ENCODE data around the gene RPS28. TPM values are rescaled to one million over a fixed set of nuclear protein-coding genes. Genes with fewer than 3 reads are reported as not detected.
"Not testable (repeated sequence)": the region's sequence is repeated elsewhere in the genome, so short reads cannot be mapped to it uniquely, and the experiment has no call there.

RPS28 gene
- total RNA-seq = 1,057 to 1,248 TPM (median 1,100 TPM) in 3 replicates
- long read RNA-seq, transcript RPS28-203 (4 exons, 1,326 nt) = major isoform, 322 of 329 reads
- long read RNA-seq, partial matches to known transcripts = 3 of 329 reads
- long read RNA-seq, other reads (novel, unspliced or antisense) = 2 of 329 reads

DNA sequence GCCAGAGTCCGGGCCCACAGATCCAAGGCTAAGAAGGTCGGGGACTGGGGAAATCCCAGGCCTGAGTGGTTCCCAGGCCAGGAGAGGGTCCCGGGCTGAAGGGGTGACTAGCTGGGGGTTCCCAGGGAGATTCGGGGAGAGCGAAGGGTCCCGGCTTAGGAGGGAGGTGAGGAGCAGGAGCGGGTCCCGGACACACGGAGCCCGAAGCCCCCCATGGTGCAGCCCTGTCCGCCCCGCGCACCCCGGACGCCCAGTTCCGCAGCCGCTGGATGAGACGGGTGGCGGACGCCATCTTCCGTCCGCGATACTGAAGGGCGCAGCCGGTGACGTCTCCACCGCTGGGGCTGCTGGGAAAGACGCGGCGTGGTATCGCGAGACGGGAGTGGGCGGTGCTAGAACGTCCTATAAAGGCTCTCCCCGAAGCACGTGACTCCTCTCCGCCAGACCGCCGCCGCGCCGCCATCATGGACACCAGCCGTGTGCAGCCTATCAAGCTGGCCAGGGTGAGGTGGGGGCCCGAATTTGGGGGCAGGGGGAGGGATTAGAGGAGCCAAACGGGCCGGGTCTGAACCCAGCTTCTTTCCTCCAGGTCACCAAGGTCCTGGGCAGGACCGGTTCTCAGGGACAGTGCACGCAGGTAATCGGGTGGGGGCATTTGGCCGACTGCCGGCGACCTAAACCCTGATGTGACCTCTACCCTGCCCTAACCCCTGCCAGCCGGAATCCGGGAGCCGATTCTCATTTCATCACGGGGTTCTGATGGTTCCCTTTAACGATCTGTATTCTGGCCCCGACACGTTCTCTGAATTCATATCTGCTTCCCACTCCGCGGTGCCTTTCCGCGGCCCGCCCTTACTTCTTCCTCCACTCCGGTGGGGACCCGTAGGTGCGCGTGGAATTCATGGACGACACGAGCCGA, at the start of gene RPS28, which contains the start of gene NDUFA7:
RPS28 (plus strand) TSS at position 430 of the 919 bp plus-strand sequence; CDS start at position 465, 35 bp downstream.
NDUFA7 (minus strand) TSS at position 309 of the 919 bp plus-strand sequence; CDS start at position 292, 17 bp downstream.
- no peaks in the 10 kb centered on the region for H3K27me3 Mint-ChIP-seq (ENCODE audit: low read depth)
- peaks cover 11% of the 10 kb centered on the region for H3K36me3 Mint-ChIP-seq (ENCODE audit: low read depth)
- peak within 1 kb of the TSS; percentile 99 for H3K4me3 Mint-ChIP-seq (ENCODE audit: unreplicated experiment)
- H3K9me3 Mint-ChIP-seq (ENCODE audit: low read depth) = no peaks in the 10 kb centered on the region
- peak within 1 kb of the TSS; percentile 98 for H3K27ac Mint-ChIP-seq (ENCODE audit: unreplicated experiment)
- DNase-seq (ENCODE audit: low spot score) = peak; percentile 96
- H3K4me1 Mint-ChIP-seq (ENCODE audit: low read depth) = peaks cover 28% of the 10 kb centered on the region
- TF ChIP-seq, protein P1, sequence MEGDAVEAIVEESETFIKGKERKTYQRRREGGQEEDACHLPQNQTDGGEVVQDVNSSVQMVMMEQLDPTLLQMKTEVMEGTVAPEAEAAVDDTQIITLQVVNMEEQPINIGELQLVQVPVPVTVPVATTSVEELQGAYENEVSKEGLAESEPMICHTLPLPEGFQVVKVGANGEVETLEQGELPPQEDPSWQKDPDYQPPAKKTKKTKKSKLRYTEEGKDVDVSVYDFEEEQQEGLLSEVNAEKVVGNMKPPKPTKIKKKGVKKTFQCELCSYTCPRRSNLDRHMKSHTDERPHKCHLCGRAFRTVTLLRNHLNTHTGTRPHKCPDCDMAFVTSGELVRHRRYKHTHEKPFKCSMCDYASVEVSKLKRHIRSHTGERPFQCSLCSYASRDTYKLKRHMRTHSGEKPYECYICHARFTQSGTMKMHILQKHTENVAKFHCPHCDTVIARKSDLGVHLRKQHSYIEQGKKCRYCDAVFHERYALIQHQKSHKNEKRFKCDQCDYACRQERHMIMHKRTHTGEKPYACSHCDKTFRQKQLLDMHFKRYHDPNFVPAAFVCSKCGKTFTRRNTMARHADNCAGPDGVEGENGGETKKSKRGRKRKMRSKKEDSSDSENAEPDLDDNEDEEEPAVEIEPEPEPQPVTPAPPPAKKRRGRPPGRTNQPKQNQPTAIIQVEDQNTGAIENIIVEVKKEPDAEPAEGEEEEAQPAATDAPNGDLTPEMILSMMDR (IDR thresholded peaks at IDR 0.05) = peak; percentile 50

DNA sequence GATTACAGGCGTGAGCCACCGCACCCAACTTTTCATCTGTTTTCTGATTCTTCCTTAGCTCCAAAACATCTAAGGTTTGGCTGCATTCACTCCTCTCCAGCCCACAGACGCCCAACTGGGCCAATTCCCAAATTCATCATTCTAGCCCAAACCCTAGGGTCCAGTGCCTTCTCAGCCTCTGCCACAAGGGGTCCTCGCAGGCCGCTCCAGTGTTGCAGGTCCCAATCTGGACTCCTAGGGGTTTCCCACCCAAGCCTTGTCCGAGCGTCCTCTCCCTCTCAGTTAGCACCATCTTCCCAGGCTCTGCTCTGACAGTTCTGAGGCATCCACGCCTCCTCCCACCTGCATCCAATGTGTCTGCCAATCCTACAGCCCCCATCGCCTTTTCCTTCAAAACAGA, 44.8 kb upstream of the RPS28 start:
- H3K27ac Mint-ChIP-seq (ENCODE audit: unreplicated experiment); H3K36me3 Mint-ChIP-seq (ENCODE audit: low read depth); H3K4me1 Mint-ChIP-seq (ENCODE audit: low read depth); H3K9me3 Mint-ChIP-seq (ENCODE audit: low read depth); H3K27me3 Mint-ChIP-seq (ENCODE audit: low read depth); H3K4me3 Mint-ChIP-seq (ENCODE audit: unreplicated experiment); DNase-seq (ENCODE audit: low spot score): not testable (repeated sequence)

DNA sequence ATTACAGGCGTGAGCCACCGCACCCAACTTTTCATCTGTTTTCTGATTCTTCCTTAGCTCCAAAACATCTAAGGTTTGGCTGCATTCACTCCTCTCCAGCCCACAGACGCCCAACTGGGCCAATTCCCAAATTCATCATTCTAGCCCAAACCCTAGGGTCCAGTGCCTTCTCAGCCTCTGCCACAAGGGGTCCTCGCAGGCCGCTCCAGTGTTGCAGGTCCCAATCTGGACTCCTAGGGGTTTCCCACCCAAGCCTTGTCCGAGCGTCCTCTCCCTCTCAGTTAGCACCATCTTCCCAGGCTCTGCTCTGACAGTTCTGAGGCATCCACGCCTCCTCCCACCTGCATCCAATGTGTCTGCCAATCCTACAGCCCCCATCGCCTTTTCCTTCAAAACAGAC, 30.0 kb upstream of the RPS28 start:
- not testable (repeated sequence) for H3K9me3 Mint-ChIP-seq (ENCODE audit: low read depth); H3K27me3 Mint-ChIP-seq (ENCODE audit: low read depth); DNase-seq (ENCODE audit: low spot score); H3K4me3 Mint-ChIP-seq (ENCODE audit: unreplicated experiment); H3K4me1 Mint-ChIP-seq (ENCODE audit: low read depth); H3K27ac Mint-ChIP-seq (ENCODE audit: unreplicated experiment); H3K36me3 Mint-ChIP-seq (ENCODE audit: low read depth)

DNA sequence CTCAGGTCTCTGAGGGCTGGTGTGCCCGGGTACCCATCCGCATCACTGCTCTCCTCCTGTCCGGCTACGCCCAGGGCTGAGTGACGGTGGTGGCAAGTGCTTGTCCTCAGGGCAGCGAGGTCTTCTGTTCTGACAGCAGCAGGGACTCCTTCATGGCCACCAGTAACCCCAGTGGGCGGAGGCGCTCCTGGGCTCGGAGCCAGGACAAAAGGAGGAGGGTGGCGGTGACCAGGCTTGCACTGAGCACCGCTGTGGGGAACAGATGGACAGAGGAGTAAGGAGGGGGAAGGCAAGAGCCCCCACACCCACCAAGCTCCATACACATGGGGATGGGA, 19.0 kb upstream of the RPS28 start:
- Mint-ChIP-seq H3K36me3 (ENCODE audit: low read depth) (no peaks in the 10 kb centered on the region), H3K4me3 (ENCODE audit: unreplicated experiment) (no peak overlapping the region), H3K27me3 (ENCODE audit: low read depth) (no peaks in the 10 kb centered on the region), H3K4me1 (ENCODE audit: low read depth) (peaks cover 3% of the 10 kb centered on the region), H3K9me3 (ENCODE audit: low read depth) (no peaks in the 10 kb centered on the region), H3K27ac (ENCODE audit: unreplicated experiment) (no peak overlapping the region)
- peak; percentile 92 for DNase-seq (ENCODE audit: low spot score)
- TF ChIP-seq, protein P1 (IDR thresholded peaks at IDR 0.05) = no peak

DNA sequence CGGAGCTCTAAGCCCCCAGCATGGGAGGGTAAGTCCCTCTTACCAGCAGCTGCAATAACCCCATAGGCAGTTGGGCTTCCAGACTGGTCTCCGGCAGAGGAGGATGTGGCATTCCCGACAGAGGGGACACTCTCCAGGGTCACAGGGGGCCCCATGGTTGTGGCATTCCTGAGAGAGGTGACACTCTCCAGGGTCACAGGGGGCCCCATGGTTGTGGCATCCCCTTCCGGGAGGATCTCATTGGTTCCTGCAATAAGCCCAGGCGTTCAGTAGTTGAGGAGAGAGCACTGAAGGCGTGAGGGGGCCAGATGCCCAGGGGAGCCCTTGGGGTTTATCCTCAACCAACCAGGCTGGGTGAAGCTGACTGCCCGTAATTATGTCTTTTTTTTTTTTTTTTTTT, 18.6 kb upstream of the RPS28 start:
- peak; percentile 56 for DNase-seq (ENCODE audit: low spot score)
- H3K4me1 Mint-ChIP-seq (ENCODE audit: low read depth) = peaks cover 8% of the 10 kb centered on the region
- no peaks in the 10 kb centered on the region for H3K36me3 Mint-ChIP-seq (ENCODE audit: low read depth)
- H3K9me3 Mint-ChIP-seq (ENCODE audit: low read depth) = no peaks in the 10 kb centered on the region
- no peak overlapping the region for H3K4me3 Mint-ChIP-seq (ENCODE audit: unreplicated experiment)
- TF ChIP-seq, protein P1 (IDR thresholded peaks at IDR 0.05) = no peak
- no peak overlapping the region for H3K27ac Mint-ChIP-seq (ENCODE audit: unreplicated experiment)
- no peaks in the 10 kb centered on the region for H3K27me3 Mint-ChIP-seq (ENCODE audit: low read depth)

DNA sequence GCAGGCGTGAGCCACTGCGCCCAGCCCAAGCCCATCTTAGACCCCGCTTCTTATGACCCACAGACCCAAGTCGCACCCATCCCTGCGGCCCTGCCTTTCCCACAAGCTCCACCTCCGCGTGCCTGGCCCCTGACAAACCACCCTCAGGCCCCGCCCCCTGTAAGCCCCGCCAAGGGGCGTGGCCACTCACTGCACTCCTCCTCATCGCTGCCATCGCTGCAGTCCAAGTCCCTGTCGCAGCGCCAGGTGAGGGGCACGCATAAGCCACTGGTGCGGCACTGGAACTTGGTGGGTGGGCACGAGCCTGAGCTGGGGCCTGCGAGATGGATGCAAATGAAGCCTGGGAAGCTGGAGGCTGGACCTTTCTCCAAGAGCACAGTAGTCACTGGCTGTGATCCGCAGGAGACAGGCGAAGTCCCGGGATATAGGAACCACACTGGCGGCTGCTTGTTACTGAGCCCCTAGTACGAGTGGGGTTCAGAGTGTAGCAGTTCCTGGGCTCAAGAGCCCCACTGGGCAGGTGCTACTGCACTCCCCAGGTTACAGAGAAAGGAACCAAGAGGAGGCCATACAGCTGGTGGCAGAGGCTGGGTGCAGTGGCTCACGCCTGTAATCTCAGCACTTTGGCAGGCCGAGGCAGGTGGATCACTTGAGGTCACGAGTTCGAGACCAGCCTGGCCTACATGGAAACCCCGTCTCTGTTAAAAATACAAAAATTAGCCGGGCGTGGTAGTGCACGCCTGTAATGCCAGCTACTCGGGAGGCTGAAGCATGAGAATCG, 16.3 kb upstream of the RPS28 start:
- H3K27me3 Mint-ChIP-seq (ENCODE audit: low read depth) = no peaks in the 10 kb centered on the region
- no peak overlapping the region for H3K27ac Mint-ChIP-seq (ENCODE audit: unreplicated experiment)
- no peaks in the 10 kb centered on the region for H3K9me3 Mint-ChIP-seq (ENCODE audit: low read depth)
- peaks cover 22% of the 10 kb centered on the region for H3K4me1 Mint-ChIP-seq (ENCODE audit: low read depth)
- no peaks in the 10 kb centered on the region for H3K36me3 Mint-ChIP-seq (ENCODE audit: low read depth)
- no peak overlapping the region for H3K4me3 Mint-ChIP-seq (ENCODE audit: unreplicated experiment)
- peak; percentile 87 for DNase-seq (ENCODE audit: low spot score)
- TF ChIP-seq, protein P1 (IDR thresholded peaks at IDR 0.05) = no peak

Data from chondrocyte (in vitro differentiated cells).